OCI-LY3 (cell line): ENCODE data around the gene ZNF486.
"Not testable (repeated sequence)": the region's sequence is repeated elsewhere in the genome, so short reads cannot be mapped to it uniquely, and the experiment has no call there.

Experiments
- CTCF ChIP-seq: fragments of 200-600, 300-600 bp; sonication (generic); IDR thresholded peaks from 2 replicates; pipeline ENCODE4 v1.5.1; 2014; ENCODE audit warnings: antibody characterized with exemption, low read length, low read depth
- EZH2phosphoT487 ChIP-seq: fragments of 200-600 bp; shearing (Covaris generic); IDR thresholded peaks from 2 replicates; pipeline ENCODE4 v1.6.1; 2018; ENCODE audit warnings: antibody characterized with exemption, mixed run types, low read depth

GRCh38 chr19:20175848-20176247, 8.8 kb downstream of the ZNF486 start:
- TF ChIP-seq CTCF, EZH2phosphoT487: not testable (repeated sequence)
